GM12892 (cell line): ENCODE results near the gene RGS9BP.
A peak's percentile ranks its signal among the peaks of the same experiment; 100 is the strongest.

Source experiments
- DNase-seq: peaks from one replicate; pipeline ENCODE4 v3.0.0; 2011; ENCODE audit not compliant: insufficient read length
- FAIRE-seq: peaks from 2 replicates; lab custom pipeline; 2011; peaks lifted over from hg19 to GRCh38; lab: Jason Lieb, UNC
- POLR2A ChIP-seq: IDR thresholded peaks from 2 replicates; pipeline ENCODE4 v1.6.1; 2011; ENCODE audit warnings: low read depth, low read length, control low read depth
- POLR2AphosphoS5 ChIP-seq: IDR thresholded peaks from 2 replicates; pipeline ENCODE4 v1.6.1; 2011; ENCODE audit warnings: low read depth, low read length, control low read depth
- TAF1 ChIP-seq: IDR thresholded peaks from 2 replicates; pipeline ENCODE4 v1.6.1; 2011; ENCODE audit warnings: low read depth, mild to moderate bottlenecking, control low read depth, low read length, borderline replicate concordance

Gene RGS9BP

DNA sequence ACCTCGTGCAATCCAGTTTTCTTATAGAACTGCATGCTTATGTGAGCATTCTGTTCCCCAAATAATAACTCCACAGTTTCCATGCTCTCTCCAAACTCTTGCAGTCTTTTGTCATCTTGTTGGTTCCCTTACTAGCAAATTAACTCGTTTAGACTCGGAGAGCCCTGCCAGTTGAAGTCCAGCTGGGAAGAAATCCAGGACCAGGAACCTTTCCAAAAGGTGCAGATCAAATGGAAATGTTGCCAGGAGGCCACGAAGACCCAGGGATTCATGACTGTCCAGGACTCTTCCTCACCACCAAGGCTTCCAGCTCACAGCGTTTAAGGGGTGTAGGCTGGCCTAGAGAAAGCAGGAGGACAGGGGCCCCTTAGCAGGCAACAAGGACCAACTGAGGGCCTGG lies 41.8 kb downstream of the RGS9BP start:
- FAIRE-seq (no peak), DNase-seq (no peak)
- TF ChIP-seq POLR2AphosphoS5: no peak
- no peak for TF ChIP-seq POLR2A
- no peak for TF ChIP-seq TAF1

DNA sequence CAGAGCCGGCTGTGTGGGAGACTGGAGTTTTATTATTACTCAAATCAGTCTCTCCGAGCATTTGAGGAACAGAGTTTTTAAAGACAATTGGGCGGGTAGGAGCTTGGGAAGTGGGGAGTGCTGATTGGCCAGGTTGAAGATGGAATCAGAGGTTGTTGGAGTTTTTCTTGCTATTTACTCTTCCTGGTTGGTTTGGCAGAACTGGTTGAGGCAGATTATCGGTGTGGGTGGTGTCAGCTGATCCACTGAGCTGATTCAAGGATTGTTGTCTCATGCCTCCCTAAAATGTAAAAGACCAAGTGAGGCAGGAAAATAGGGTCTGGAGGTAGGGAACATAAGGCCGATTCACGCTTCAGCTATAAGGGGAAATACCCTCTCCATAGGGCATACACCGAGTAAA lies 42.6 kb downstream of the RGS9BP start:
- FAIRE-seq (no peak), DNase-seq (no peak)
- TF ChIP-seq POLR2A (no peak), TAF1 (no peak), POLR2AphosphoS5 (no peak)

DNA sequence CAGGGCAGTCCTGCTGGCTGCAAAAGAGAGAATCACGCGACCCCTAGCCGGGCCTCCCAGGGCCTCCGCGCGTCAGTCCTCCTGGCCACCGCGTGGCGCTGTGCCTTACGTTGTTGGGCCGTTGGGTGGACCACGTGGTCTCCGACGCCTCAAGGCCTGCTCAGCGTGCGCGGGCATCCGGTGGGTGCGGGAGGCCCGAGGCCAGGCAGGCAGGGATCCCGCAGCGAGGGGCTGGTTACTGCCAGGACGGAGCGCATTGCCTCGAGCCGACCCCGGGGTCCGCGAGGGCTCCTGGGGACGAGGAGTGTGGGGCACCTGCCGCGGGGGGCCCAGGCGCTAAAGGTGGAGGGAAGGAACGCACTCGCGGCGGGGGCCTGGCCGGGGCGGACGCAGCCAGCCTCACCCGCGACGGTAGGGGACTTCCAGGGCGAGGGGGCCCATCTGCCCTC lies 44.0 kb downstream of the RGS9BP start, which contains the start of gene TDRD12:
Gene TDRD12 (plus strand): TSS at position 157 of the 449 bp plus-strand sequence. CDS start 306 bp downstream, outside the sequence.
- no peak for DNase-seq
- no peak for FAIRE-seq
- TF ChIP-seq POLR2A (no peak), POLR2AphosphoS5 (no peak), TAF1 (no peak)

DNA sequence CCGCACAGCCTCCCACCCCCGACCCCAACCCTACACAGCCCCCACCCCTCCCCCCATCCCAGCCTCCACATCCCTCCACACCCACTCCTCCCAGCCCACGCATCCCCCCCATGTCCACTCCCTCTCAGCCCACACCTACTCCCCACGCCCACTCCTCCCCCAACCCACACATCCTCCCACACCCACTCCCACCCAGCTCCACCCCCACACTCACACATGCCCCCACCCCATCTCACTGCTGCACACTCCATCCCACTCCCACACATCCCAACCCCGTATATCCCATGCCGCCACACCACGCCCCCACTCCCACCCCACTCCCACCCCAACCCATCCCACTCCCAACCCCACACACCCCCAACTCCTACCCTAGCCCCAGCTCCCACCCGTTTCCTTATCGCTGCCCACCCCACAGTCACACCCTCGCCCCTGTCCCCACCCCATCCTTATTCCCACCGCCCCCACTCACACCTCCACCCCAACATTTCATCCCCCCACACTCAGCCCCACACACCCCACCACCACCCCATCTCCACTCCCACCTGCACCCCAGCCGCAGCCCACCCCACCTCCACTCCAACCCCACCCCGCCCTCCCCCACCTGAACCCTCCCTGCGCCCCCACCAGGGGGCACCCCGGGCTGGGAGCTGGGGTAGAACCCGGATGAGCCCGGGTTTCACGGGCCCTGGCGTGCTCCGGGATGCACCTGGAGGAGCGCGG lies 44.7 kb downstream of the RGS9BP start:
- TF ChIP-seq POLR2A (no peak), TAF1 (no peak), POLR2AphosphoS5 (no peak)
- FAIRE-seq (no peak), DNase-seq (peak; percentile 27)

DNA sequence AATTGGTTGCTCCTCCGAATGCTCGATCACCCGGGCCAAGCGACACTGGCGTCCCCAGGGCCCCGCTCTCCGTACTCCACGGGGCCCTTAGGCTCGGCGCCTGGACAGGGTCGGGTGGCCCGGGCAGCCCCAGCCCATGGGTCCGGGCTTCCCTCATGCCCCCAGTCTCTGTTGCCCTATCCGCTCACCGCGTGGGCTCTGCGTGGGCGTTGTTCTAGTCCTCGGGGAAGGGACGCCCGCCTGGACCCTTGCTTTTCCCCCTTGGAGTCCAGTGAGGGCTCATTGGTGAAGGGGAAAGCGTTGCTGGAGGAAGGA lies 45.2 kb downstream of the RGS9BP start:
- FAIRE-seq (no peak), DNase-seq (no peak)
- TF ChIP-seq TAF1 (no peak), POLR2A (no peak), POLR2AphosphoS5 (no peak)
